ENCODE data around the gene CORO7. TPM values are rescaled to one million over a fixed set of nuclear protein-coding genes. Genes with fewer than 3 reads are reported as not detected.

Gene CORO7
- total RNA-seq, 1 experiment from 2014 or later, result 14.3 TPM

DNA sequence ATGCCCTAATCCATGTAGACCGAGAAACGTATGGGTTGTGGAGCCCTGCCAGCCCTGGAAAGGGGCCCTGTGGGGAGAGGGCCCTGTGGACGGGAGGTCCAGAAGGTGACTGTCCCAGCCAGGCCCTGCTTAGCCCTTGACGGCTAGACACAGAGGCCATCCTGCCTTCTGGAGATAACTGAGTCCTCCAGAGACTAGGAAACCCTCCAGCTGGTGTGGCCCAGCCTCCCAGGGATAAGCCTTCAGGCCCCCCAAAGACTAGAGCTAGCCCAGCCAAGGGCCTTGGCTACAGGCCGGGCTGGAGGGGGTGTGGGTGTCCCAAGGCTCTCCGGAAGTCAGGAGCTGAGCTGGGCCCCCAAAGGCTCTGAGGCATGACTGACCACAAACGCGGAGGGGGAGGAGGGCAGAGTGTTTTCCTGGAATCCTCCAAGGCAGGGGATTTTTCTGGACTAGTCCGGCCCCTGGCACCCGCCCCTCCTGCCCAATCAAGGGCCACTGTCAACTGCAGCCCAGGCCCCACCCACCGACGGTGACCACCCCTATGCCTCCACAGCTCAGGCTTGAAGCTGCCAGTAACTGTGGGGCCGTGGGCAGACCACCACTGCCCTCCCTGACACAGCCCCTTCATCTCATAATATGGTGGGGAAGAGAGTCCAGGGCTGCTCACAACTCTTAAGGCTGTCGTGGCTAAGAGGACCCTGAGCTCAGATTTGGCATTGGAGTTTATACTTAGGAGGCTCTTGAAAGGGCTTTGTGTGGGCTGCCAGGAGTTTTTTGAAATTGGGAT lies 45.6 kb downstream of the CORO7 start:
- Histone ChIP-seq H3K9ac (ENCODE audit: low read length) (no peak overlapping the region), H3K9me2 (replicated peaks; ENCODE audit: low read length) (no peaks in the 10 kb centered on the region), H4K20me1 (ENCODE audit: low read length) (peaks cover 9% of the 10 kb centered on the region; the same call in 1 of the 2 replicates), H3K36me3 (ENCODE audit: low read depth, low read length) (no peaks in the 10 kb centered on the region), H3K9me3 (ENCODE audit: low read length) (no peaks in the 10 kb centered on the region), H3F3A (ENCODE audit: low read length, unreplicated experiment) (no peaks in the 10 kb centered on the region), H3K27me3 (ENCODE audit: low read length) (no peaks in the 10 kb centered on the region), H2AFZ (ENCODE audit: low read length) (no peak overlapping the region), H3K27ac (ENCODE audit: low read length) (no peak overlapping the region), H3K4me1 (ENCODE audit: insufficient read depth, low read length) (peaks cover 68% of the 10 kb centered on the region), H3K4me3 (ENCODE audit: low read length) (no peak overlapping the region), H3K4me2 (ENCODE audit: low read length) (peak overlapping the region; percentile 100; the same call in 1 of the 2 replicates), H3K79me2 (ENCODE audit: low read length) (peaks cover 17% of the 10 kb centered on the region)
- no peak for DNase-seq
- intact Hi-C loops (cut with micrococcal nuclease), result no loop called here
- no TSS peak for BruUV-seq (replicated peaks)
- TF ChIP-seq CTCF (conservative IDR thresholded peaks at IDR 0.05; ENCODE audit: low read depth, low read length), result no peak
- ATAC-seq, result no peak
- POLR2A ChIA-PET (ENCODE audit: unreplicated experiment), result interaction anchor here (0.6 kb wide), 1 partner anchor 82 kb away, joined by 4 read pairs; no protein-coding TSS in a partner anchor
- CTCF ChIA-PET, result no interaction called here

GRCh38 chr16:4370151-4370550 lies 46.2 kb downstream of the CORO7 start:
- no TSS peak for BruUV-seq (replicated peaks)
- POLR2A ChIA-PET (ENCODE audit: unreplicated experiment), result no interaction called here
- DNase-seq (no peak), ATAC-seq (no peak)
- H3K36me3 ChIP-seq (ENCODE audit: low read depth, low read length), result no peaks in the 10 kb centered on the region
- intact Hi-C loops (cut with micrococcal nuclease), result no loop called here
- CTCF ChIA-PET, result no interaction called here
- H3K4me3 ChIP-seq (ENCODE audit: low read length), result no peak overlapping the region
- H3K79me2 ChIP-seq (ENCODE audit: low read length), result peaks cover 16% of the 10 kb centered on the region
- peaks cover 9% of the 10 kb centered on the region; the same call in 1 of the 2 replicates for H4K20me1 ChIP-seq (ENCODE audit: low read length)
- H3K9ac ChIP-seq (ENCODE audit: low read length), result no peak overlapping the region
- no peaks in the 10 kb centered on the region for H3K9me3 ChIP-seq (ENCODE audit: low read length)
- H3K27ac ChIP-seq (ENCODE audit: low read length), result no peak overlapping the region
- H3K9me2 ChIP-seq (replicated peaks; ENCODE audit: low read length), result no peaks in the 10 kb centered on the region
- TF ChIP-seq CTCF (conservative IDR thresholded peaks at IDR 0.05; ENCODE audit: low read depth, low read length), result no peak
- no peak for TF ChIP-seq EZH2phosphoT487 (IDR thresholded peaks at IDR 0.05; ENCODE audit: borderline replicate concordance, low read length)
- no peak for TF ChIP-seq EZH2 (IDR thresholded peaks at IDR 0.05; ENCODE audit: low read length, unreplicated experiment)
- H3K27me3 ChIP-seq (ENCODE audit: low read length), result no peaks in the 10 kb centered on the region
- no peaks in the 10 kb centered on the region for H3F3A ChIP-seq (ENCODE audit: low read length, unreplicated experiment)
- no peak overlapping the region for H3K4me2 ChIP-seq (ENCODE audit: low read length)
- H2AFZ ChIP-seq (ENCODE audit: low read length), result no peak overlapping the region
- peaks cover 61% of the 10 kb centered on the region for H3K4me1 ChIP-seq (ENCODE audit: insufficient read depth, low read length)
